Neural cell (in vitro differentiated cells): ENCODE measurements around the gene EXOC4.

Experiments used
- EP300 ChIP-seq: fragments of 450-650 bp; conservative IDR thresholded peaks from 2 replicates; pipeline ENCODE4 v1.6.1; 2014; ENCODE audit warnings: antibody characterized with exemption, mild to moderate bottlenecking, moderate library complexity; ENCODE audit not compliant: poor library complexity, severe bottlenecking
- EZH2 ChIP-seq: fragments of 200-600, 300-800 bp; shearing (Covaris generic), sonication (generic); IDR thresholded peaks from 2 replicates; pipeline ENCODE4 v1.6.1; 2014; ENCODE audit warnings: antibody characterized with exemption, low read length, borderline replicate concordance, mild to moderate bottlenecking; ENCODE audit not compliant: insufficient read depth, poor library complexity, severe bottlenecking
- SMC3 ChIP-seq: fragments of 450-650 bp; conservative IDR thresholded peaks from 2 replicates; pipeline ENCODE4 v1.6.1; 2014; ENCODE audit warnings: antibody characterized with exemption, mild to moderate bottlenecking, moderate library complexity; ENCODE audit not compliant: poor library complexity

DNA sequence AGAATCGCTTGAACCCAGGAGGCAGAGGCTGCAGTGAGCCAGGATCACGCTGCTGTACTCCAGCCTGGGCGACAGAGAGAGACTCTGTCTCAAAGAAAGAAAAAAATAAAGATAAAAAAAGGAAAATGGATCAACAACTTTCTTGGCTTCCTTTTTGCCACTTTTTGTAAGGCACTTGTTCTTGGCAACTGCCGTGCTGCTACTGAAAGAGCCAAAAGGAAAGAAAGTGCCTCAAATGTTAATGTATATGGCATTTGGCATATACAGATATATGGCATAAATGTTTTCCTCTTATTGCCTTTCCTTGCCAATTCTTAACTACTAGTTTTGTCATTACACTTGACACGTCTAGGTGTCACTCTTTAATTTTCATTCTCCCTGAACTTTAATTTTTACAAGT lies 480.5 kb downstream of the EXOC4 start:
- TF ChIP-seq SMC3 (no peak), EP300 (no peak), EZH2 (no peak)
